Endothelial cell of umbilical vein (primary cell): ENCODE data around the gene NELL2.

Experiments
- CTCF ChIP-seq, 2 donors: IDR thresholded peaks; 1 replicate in 1 of 2; 2 replicates in 1 of 2; pipeline ENCODE4 v1.5.1; 2011; ENCODE audit warnings: low read length in 2 of 2, mild to moderate bottlenecking in 2 of 2, moderate library complexity in 2 of 2, control low read depth in 1 of 2, inconsistent platforms in 1 of 2, low read depth in 1 of 2; ENCODE audit not compliant: insufficient read depth in 1 of 2; ENCODE audit errors: extremely low read depth in 1 of 2
- EZH2 ChIP-seq: IDR thresholded peaks from 2 replicates; pipeline ENCODE4 v1.6.1; 2012; ENCODE audit warnings: borderline replicate concordance, low read depth, mild to moderate bottlenecking, moderate library complexity, low read length, inconsistent platforms; ENCODE audit not compliant: severe bottlenecking
- JUN ChIP-seq: IDR thresholded peaks from 2 replicates; pipeline ENCODE4 v1.6.1; 2011; ENCODE audit warnings: borderline replicate concordance, low read depth; ENCODE audit not compliant: insufficient read length, insufficient read depth
- MAX ChIP-seq: IDR thresholded peaks from 2 replicates; pipeline ENCODE4 v1.6.1; 2011; ENCODE audit not compliant: insufficient read depth, insufficient read length
- POLR2A ChIP-seq: IDR thresholded peaks from 2 replicates; pipeline ENCODE4 v1.6.1; 2012; ENCODE audit warnings: low read depth, mild to moderate bottlenecking, control low read depth, low read length

- no peak for TF ChIP-seq JUN
- no peak for TF ChIP-seq MAX
- no peak for TF ChIP-seq CTCF (IDR thresholded peaks at IDR 0.05; ENCODE audit: extremely low read depth in 1 of 2, insufficient read depth in 1 of 2, low read depth in 1 of 2, low read length in 2 of 2)
- TF ChIP-seq POLR2A = no peak
- TF ChIP-seq EZH2 = no peak
Measured at GRCh38 chr12:44500423-44500822, 375.7 kb downstream of the NELL2 start.
